Measurements from ENCODE around the gene SPATA7. TPM values are rescaled to one million over a fixed set of nuclear protein-coding genes. Genes with fewer than 3 reads are reported as not detected.

Gene SPATA7
- polyA plus RNA-seq, 3 donors = 2.2 to 4.8 (median 3.4) TPM

GRCh38 chr14:88430976-88431375 is 45.5 kb downstream of the SPATA7 start:
- no peaks in the 10 kb centered on the region for H3K4me1 ChIP-seq (ENCODE audit: control insufficient read depth in 1 of 2, insufficient read depth in 2 of 2, low read length in 2 of 2)
- H3K79me2 ChIP-seq (ENCODE audit: insufficient read depth, low read length) = no peaks in the 10 kb centered on the region
- Mint-ChIP-seq H3K9me3 (no peaks in the 10 kb centered on the region), H3K36me3 (peaks cover 4 to 7% of the 10 kb centered on the region in 2 donors), H3K27me3 (ENCODE audit: low read depth in 3 of 3) (no peaks in the 10 kb centered on the region), H3K4me1 (no peaks in the 10 kb centered on the region), H3K4me3 (no peak overlapping the region), H3K27ac (no peak overlapping the region)
- no peaks in the 10 kb centered on the region for H4K20me1 ChIP-seq (ENCODE audit: insufficient read depth, low read length)
- H3K27ac ChIP-seq (ENCODE audit: low read depth in 1 of 2, low read length in 2 of 2) = no peak overlapping the region
- WGBS (ENCODE audit: insufficient coverage) = no CpG with 5 or more reads among the region's 2 CpGs
- intact Hi-C loops (cut with micrococcal nuclease) = no loop called here
- H3K4me3 ChIP-seq (replicated peaks in 1 of 3; ENCODE audit: low read depth in 2 of 3, low read length in 3 of 3) = no peak overlapping the region
- no peaks in the 10 kb centered on the region for H3K27me3 ChIP-seq (ENCODE audit: control insufficient read depth in 2 of 2, insufficient read depth in 2 of 2, low read length in 2 of 2)
- no peaks in the 10 kb centered on the region for H3K36me3 ChIP-seq (replicated peaks in 1 of 2; ENCODE audit: control insufficient read depth in 1 of 2, insufficient read depth in 2 of 2, low read length in 2 of 2)
- no peak for TF ChIP-seq CTCF (IDR thresholded peaks at IDR 0.05)
- H3K9ac ChIP-seq (ENCODE audit: insufficient read depth, low read length, poor library complexity, severe bottlenecking) = no peak overlapping the region
- H3K9me3 ChIP-seq (replicated peaks in 1 of 2; ENCODE audit: control insufficient read depth in 1 of 2, insufficient read depth in 1 of 2, low read length in 2 of 2) = no peaks in the 10 kb centered on the region
- no peak overlapping the region for H3K4me2 ChIP-seq (replicated peaks; ENCODE audit: extremely low read depth, low read length, poor library complexity, severe bottlenecking)
- H2AFZ ChIP-seq (ENCODE audit: insufficient read depth, low read depth, low read length, poor library complexity, severe bottlenecking) = no peak overlapping the region
- DNase-seq = no peak

DNA sequence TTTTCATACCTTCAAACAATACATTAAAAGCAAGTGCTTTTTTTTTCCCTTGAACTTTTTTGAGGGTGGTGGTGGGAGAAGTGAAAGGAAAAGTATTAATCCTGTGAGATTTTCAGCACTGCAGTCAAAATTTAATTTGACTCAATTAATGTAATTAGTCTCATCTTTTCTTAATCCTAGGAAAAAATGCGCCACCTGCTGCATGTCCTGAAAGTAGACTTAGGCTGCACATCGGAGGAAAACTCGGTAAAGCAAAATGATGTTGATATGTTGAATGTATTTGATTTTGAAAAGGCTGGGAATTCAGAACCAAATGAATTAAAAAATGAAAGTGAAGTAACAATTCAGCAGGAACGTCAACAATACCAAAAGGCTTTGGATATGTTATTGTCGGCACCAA is 52.2 kb downstream of the SPATA7 start:
- Histone ChIP-seq H3K4me1 (ENCODE audit: control insufficient read depth in 1 of 2, insufficient read depth in 2 of 2, low read length in 2 of 2) (no peaks in the 10 kb centered on the region), H3K36me3 (replicated peaks in 1 of 2; ENCODE audit: control insufficient read depth in 1 of 2, insufficient read depth in 2 of 2, low read length in 2 of 2) (no peaks in the 10 kb centered on the region), H3K79me2 (ENCODE audit: insufficient read depth, low read length) (no peaks in the 10 kb centered on the region), H3K27ac (ENCODE audit: low read depth in 1 of 2, low read length in 2 of 2) (no peak overlapping the region), H3K9ac (ENCODE audit: insufficient read depth, low read length, poor library complexity, severe bottlenecking) (no peak overlapping the region), H2AFZ (ENCODE audit: insufficient read depth, low read depth, low read length, poor library complexity, severe bottlenecking) (no peak overlapping the region), H3K27me3 (ENCODE audit: control insufficient read depth in 2 of 2, insufficient read depth in 2 of 2, low read length in 2 of 2) (no peaks in the 10 kb centered on the region), H3K9me3 (replicated peaks in 1 of 2; ENCODE audit: control insufficient read depth in 1 of 2, insufficient read depth in 1 of 2, low read length in 2 of 2) (no peaks in the 10 kb centered on the region), H3K4me2 (replicated peaks; ENCODE audit: extremely low read depth, low read length, poor library complexity, severe bottlenecking) (no peak overlapping the region), H4K20me1 (ENCODE audit: insufficient read depth, low read length) (no peaks in the 10 kb centered on the region), H3K4me3 (replicated peaks in 1 of 3; ENCODE audit: low read depth in 2 of 3, low read length in 3 of 3) (no peak overlapping the region)
- Mint-ChIP-seq H3K27ac (no peak overlapping the region), H3K36me3 (peaks cover 6 to 13% of the 10 kb centered on the region in 2 donors), H3K27me3 (ENCODE audit: low read depth in 3 of 3) (no peaks in the 10 kb centered on the region), H3K4me1 (no peaks in the 10 kb centered on the region), H3K9me3 (peaks cover 0 to 2% (median 2%) of the 10 kb centered on the region in 7 donors), H3K4me3 (no peak overlapping the region)
- intact Hi-C loops (cut with micrococcal nuclease) = no loop called here
- no peak for DNase-seq
- 100% methylated on average over 2 of the region's 5 CpGs for WGBS (ENCODE audit: insufficient coverage)
- TF ChIP-seq CTCF (IDR thresholded peaks at IDR 0.05) = no peak

All from CD14-positive monocyte (primary cell).